OCI-LY7 (cell line): ENCODE results near the gene BHLHE40. TPM values are rescaled to one million over a fixed set of nuclear protein-coding genes. Genes with fewer than 3 reads are reported as not detected.

Experiments
- BruUV-seq: library from RNA; stranded (reverse); fragments of 400-500 nt; replicated peaks from 2 replicates; lab custom pipeline; 2021; lab: Mats Ljungman, UMichigan
- CTCF ChIA-PET: fragments of 300-600 bp; sonication (Branson Sonifier 250); formaldehyde crosslinking; loops from one replicate; lab custom pipeline; 2022; ENCODE audit warnings: antibody characterized with exemption; ENCODE audit not compliant: unreplicated experiment; lab: Charles Lee
- POLR2A ChIA-PET: fragments of 300-600 bp; sonication (Branson Sonifier 250); formaldehyde crosslinking; loops from one replicate; lab custom pipeline; 2022; ENCODE audit warnings: antibody characterized with exemption; lab: Charles Lee
- DNase-seq: peaks from one replicate; pipeline ENCODE4 v3.0.0-alpha.2; 2015; ENCODE audit warnings: low spot score
- H2AFZ ChIP-seq: fragments of 200-600 bp; sonication (generic), shearing (Covaris generic); 2 replicates; pipeline ENCODE4 v1.6.1; 2014; ENCODE audit warnings: mild to moderate bottlenecking, antibody characterized with exemption, low read length, moderate library complexity
- H3K27ac ChIP-seq: fragments of 200-600 bp; sonication (generic); 2 replicates; pipeline ENCODE4 v1.5.1; 2014; ENCODE audit warnings: mixed run types, low read depth, mild to moderate bottlenecking, moderate library complexity, low read length, inconsistent platforms; ENCODE audit not compliant: poor library complexity, severe bottlenecking
- H3K36me3 ChIP-seq: fragments of 200-600 bp; sonication (generic); 2 replicates; pipeline ENCODE4 v1.6.1; 2014; ENCODE audit warnings: mild to moderate bottlenecking, antibody characterized with exemption, low read length, moderate library complexity, mixed read lengths; ENCODE audit not compliant: insufficient read depth
- H3K4me1 ChIP-seq: fragments of 200-600 bp; sonication (generic); 2 replicates; pipeline ENCODE4 v1.5.1; 2014; ENCODE audit warnings: mild to moderate bottlenecking, low read length; ENCODE audit not compliant: insufficient read depth, poor library complexity, severe bottlenecking
- H3K4me2 ChIP-seq: fragments of 200-600 bp; sonication (generic); 2 replicates; pipeline ENCODE4 v1.6.1; 2014; ENCODE audit warnings: mild to moderate bottlenecking, low read length
- H3K4me3 ChIP-seq: fragments of 200-600 bp; sonication (generic); 2 replicates; pipeline ENCODE4 v1.5.1; 2014; ENCODE audit warnings: mild to moderate bottlenecking, low read depth, low read length; ENCODE audit not compliant: poor library complexity, severe bottlenecking
- H3K79me2 ChIP-seq: fragments of 200-600 bp; sonication (generic); 2 replicates; pipeline ENCODE4 v1.6.1; 2016; ENCODE audit warnings: low read depth, mild to moderate bottlenecking, low read length, moderate library complexity, mixed read lengths; ENCODE audit not compliant: insufficient read depth
- H3K9me2 ChIP-seq: fragments of 200-600 bp; sonication (generic); 2 replicates; pipeline ENCODE4 v1.6.1; 2016; ENCODE audit warnings: mild to moderate bottlenecking, low read length, mixed read lengths; ENCODE audit not compliant: insufficient read depth
- H3K9me3 ChIP-seq: fragments of 200-600 bp; sonication (generic); 2 replicates; pipeline ENCODE4 v1.6.1; 2014; ENCODE audit warnings: mild to moderate bottlenecking, mixed run types, low read length, mixed read lengths
- H4K20me1 ChIP-seq: fragments of 200-600 bp; sonication (generic); 2 replicates; pipeline ENCODE4 v1.6.1; 2014; ENCODE audit warnings: mild to moderate bottlenecking, antibody characterized with exemption, low read length, moderate library complexity, mixed read lengths; ENCODE audit not compliant: insufficient read depth
- CTCF ChIP-seq: fragments of 200-600 bp; sonication (generic); conservative IDR thresholded peaks from 2 replicates; pipeline ENCODE4 v1.5.1; 2014; ENCODE audit warnings: mild to moderate bottlenecking, antibody characterized with exemption, low read length, moderate library complexity, mixed read lengths
- EZH2phosphoT487 ChIP-seq: fragments of 200-600 bp; sonication (generic); IDR thresholded peaks from 2 replicates; pipeline ENCODE4 v1.6.1; 2018; ENCODE audit warnings: low read depth, borderline replicate concordance, mild to moderate bottlenecking, mixed run types, antibody characterized with exemption, low read length, moderate library complexity, mixed read lengths
- intact Hi-C: fragments of 100-400 bp; cut with micrococcal nuclease; formaldehyde crosslinking; loops from one replicate; pipeline ENCODE4 v1.10.0; 2022; ENCODE audit not compliant: unreplicated experiment
- total RNA-seq, 2 experiments: library from RNA; depleted of rRNA in 1 of 2; stranded (reverse); fragments of >200 nt in 1 of 2; shearing (Covaris generic) in 1 of 2; gene quantifications; 2 replicates each; pipeline ENCODE4 v1.2.3, GENCODE V29; 2014 to 2022

BHLHE40 gene
- total RNA-seq, 2 experiments from 2014 or later, result 0.11 to 0.35 TPM

GRCh38 chr3:4938281-4938982 is 40.8 kb upstream of the BHLHE40 start:
- no peaks in the 10 kb centered on the region for H3K9me3 ChIP-seq
- no peak overlapping the region for H3K4me3 ChIP-seq
- POLR2A ChIA-PET, result interaction anchor here (0.7 kb wide), 2 partner anchors 66 to 529 kb away, joined by 3 read pairs; no protein-coding TSS in a partner anchor
- H3K4me1 ChIP-seq, result no peaks in the 10 kb centered on the region
- no peak overlapping the region for H2AFZ ChIP-seq
- CTCF ChIA-PET, result no interaction called here
- DNase-seq, result no peak
- H3K4me2 ChIP-seq, result no peak overlapping the region
- no TSS peak for BruUV-seq
- TF ChIP-seq CTCF (no peak), EZH2phosphoT487 (no peak)
- no peaks in the 10 kb centered on the region for H3K9me2 ChIP-seq
- H3K27ac ChIP-seq, result no peak overlapping the region
- H4K20me1 ChIP-seq, result no peaks in the 10 kb centered on the region
- intact Hi-C loops, result no loop called here
- no peaks in the 10 kb centered on the region for H3K36me3 ChIP-seq
- H3K79me2 ChIP-seq, result no peaks in the 10 kb centered on the region

DNA sequence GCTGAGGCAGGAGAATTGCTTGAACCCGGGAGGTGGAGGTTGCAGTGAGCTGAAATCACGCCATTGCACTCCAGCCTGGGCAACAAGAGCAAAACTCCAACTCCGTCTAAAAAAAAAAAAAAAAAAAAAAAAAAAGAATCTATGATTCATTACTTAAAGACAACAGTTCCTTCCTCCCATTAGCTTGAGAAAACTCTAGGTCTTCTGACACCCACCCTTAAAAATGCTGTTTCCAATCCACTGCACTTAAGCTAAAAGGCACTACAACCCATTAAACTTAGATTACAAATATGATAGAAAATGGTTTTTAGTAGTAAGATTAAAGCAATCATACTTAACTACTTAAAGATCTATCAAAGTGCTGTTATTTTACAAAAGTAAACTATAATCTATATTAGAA is 40.0 kb upstream of the BHLHE40 start:
- no peaks in the 10 kb centered on the region for H3K9me3 ChIP-seq
- H3K79me2 ChIP-seq, result no peaks in the 10 kb centered on the region
- no peaks in the 10 kb centered on the region for H4K20me1 ChIP-seq
- no peak overlapping the region for H3K4me2 ChIP-seq
- no peaks in the 10 kb centered on the region for H3K9me2 ChIP-seq
- no peak overlapping the region for H3K27ac ChIP-seq
- ChIA-PET POLR2A (interaction anchor here (0.6 kb wide), 1 partner anchor 461 kb away, joined by 4 read pairs; no protein-coding TSS in a partner anchor), CTCF (no interaction called here)
- no peak overlapping the region for H2AFZ ChIP-seq
- no TSS peak for BruUV-seq
- TF ChIP-seq CTCF (no peak), EZH2phosphoT487 (no peak)
- no peak overlapping the region for H3K4me3 ChIP-seq
- no peaks in the 10 kb centered on the region for H3K4me1 ChIP-seq
- DNase-seq, result no peak
- H3K36me3 ChIP-seq, result no peaks in the 10 kb centered on the region
- intact Hi-C loops, result no loop called here

DNA sequence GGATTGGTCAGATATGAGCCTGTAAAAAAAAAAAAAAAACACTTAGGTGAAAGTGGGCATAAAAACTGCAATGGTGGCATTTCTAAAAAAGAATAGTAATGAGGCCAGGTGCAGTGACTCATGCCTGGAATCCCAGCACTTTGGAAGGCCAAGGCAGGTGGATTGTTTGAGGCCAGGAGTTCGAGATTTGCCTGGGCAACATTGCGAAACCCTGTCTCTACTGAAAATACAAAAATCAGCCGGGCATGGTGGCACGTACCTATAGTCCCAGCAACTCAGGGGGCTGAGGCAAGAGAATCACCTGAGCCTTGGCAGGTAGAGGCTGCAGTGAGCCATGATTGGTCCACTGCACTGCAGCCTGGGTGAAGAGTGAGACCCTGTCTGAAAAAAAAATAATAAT is 38.3 kb upstream of the BHLHE40 start:
- Histone ChIP-seq H2AFZ (no peak overlapping the region), H3K27ac (no peak overlapping the region), H4K20me1 (no peaks in the 10 kb centered on the region), H3K4me1 (no peaks in the 10 kb centered on the region), H3K4me3 (no peak overlapping the region), H3K9me2 (no peaks in the 10 kb centered on the region), H3K36me3 (no peaks in the 10 kb centered on the region), H3K79me2 (no peaks in the 10 kb centered on the region), H3K9me3 (no peaks in the 10 kb centered on the region), H3K4me2 (no peak overlapping the region)
- DNase-seq, result no peak
- ChIA-PET POLR2A (no interaction called here), CTCF (no interaction called here)
- no TSS peak for BruUV-seq
- intact Hi-C loops, result no loop called here
- TF ChIP-seq EZH2phosphoT487 (no peak), CTCF (no peak)
